GM12878 (cell line): ENCODE data around the gene NTM. TPM values are rescaled to one million over a fixed set of nuclear protein-coding genes. Genes with fewer than 3 reads are reported as not detected.

Source experiments
- ATAC-seq: fragments of 200-7000 bp; cut with Tn5 transposase; 3 replicates; pipeline ENCODE4 v1.9.1; 2020; ENCODE audit warnings: mild to moderate bottlenecking, moderate library complexity
- BruUV-seq: library from RNA; stranded (reverse); fragments of 400-500 nt; replicated peaks from 2 replicates; lab custom pipeline; 2021; lab: Mats Ljungman, UMichigan
- CTCF ChIA-PET: fragments of 300-600 bp; sonication (Branson Sonifier 250); formaldehyde crosslinking; extraction: SDS; loops from one replicate; lab custom pipeline; 2021; ENCODE audit warnings: inconsistent platforms; lab: Yijun Ruan, JAX
- POLR2A ChIA-PET: fragments of 350-600 bp; formaldehyde crosslinking; extraction: SDS; loops from one replicate; lab custom pipeline; 2021; ENCODE audit warnings: inconsistent platforms; lab: Charles Lee
- RAD21 ChIA-PET: fragments of 300-600 bp; sonication (Branson Sonifier 250); formaldehyde crosslinking; loops from one replicate; lab custom pipeline; 2023; ENCODE audit warnings: antibody characterized with exemption; ENCODE audit not compliant: unreplicated experiment; lab: Charles Lee
- SMC1A ChIA-PET: fragments of 300-600 bp; sonication (Branson Sonifier 250); formaldehyde crosslinking; loops from one replicate; lab custom pipeline; 2023; ENCODE audit not compliant: unreplicated experiment, uncharacterized antibody; lab: Charles Lee
- DNase-seq: peaks from one replicate; pipeline ENCODE4 v3.0.0-alpha.2; 2011; ENCODE audit warnings: low read depth, low spot score
- FAIRE-seq: peaks from 3 replicates; lab custom pipeline; 2011; peaks lifted over from hg19 to GRCh38; lab: Jason Lieb, UNC
- H2AFZ ChIP-seq: 2 replicates; pipeline ENCODE4 v1.6.0; 2011; ENCODE audit warnings: low read depth, low read length, control low read depth; ENCODE audit not compliant: control insufficient read depth
- H3K27ac ChIP-seq: 2 replicates; pipeline ENCODE4 v1.5.1; 2011; ENCODE audit warnings: control low read depth; ENCODE audit not compliant: control insufficient read depth, insufficient read depth
- H3K27me3 ChIP-seq, 2 experiments: replicated peaks in 1 of 2; 2 replicates each; pipeline versions ENCODE4 v1.6.0 to v1.6.1; 2011; ENCODE audit warnings: low read length in 1 of 2; ENCODE audit not compliant: control insufficient read depth in 2 of 2, insufficient read depth in 2 of 2
- H3K36me3 ChIP-seq, 2 experiments: 2 replicates each; pipeline ENCODE4 v1.5.1; 2011; ENCODE audit warnings: low read length in 1 of 2; ENCODE audit not compliant: control insufficient read depth in 2 of 2, insufficient read depth in 2 of 2
- H3K4me1 ChIP-seq: 2 replicates; pipeline ENCODE4 v1.6.1; 2011; ENCODE audit warnings: mild to moderate bottlenecking, low read length, moderate library complexity, mixed read lengths; ENCODE audit not compliant: control insufficient read depth, insufficient read depth
- H3K4me2 ChIP-seq: 2 replicates; pipeline ENCODE4 v1.6.0; 2011; ENCODE audit warnings: control low read depth; ENCODE audit not compliant: control insufficient read depth, insufficient read depth
- H3K4me3 ChIP-seq: fragments of 200-600 bp; sonication (generic); 2 replicates; pipeline ENCODE4 v1.5.1; 2016
- H3K79me2 ChIP-seq: 2 replicates; pipeline ENCODE4 v1.6.0; 2011; ENCODE audit warnings: low read length; ENCODE audit not compliant: control insufficient read depth, insufficient read depth
- H3K9ac ChIP-seq: 2 replicates; pipeline ENCODE4 v1.8.0; 2011; ENCODE audit warnings: low read length, control low read depth, mixed read lengths; ENCODE audit not compliant: control insufficient read depth, insufficient read depth
- H3K9me3 ChIP-seq: replicated peaks from 3 replicates; pipeline ENCODE4 v1.5.1; 2011; ENCODE audit warnings: mild to moderate bottlenecking, low read length; ENCODE audit not compliant: control insufficient read depth, insufficient read depth
- H4K20me1 ChIP-seq: 2 replicates; pipeline ENCODE4 v1.6.0; 2011; ENCODE audit not compliant: control insufficient read depth, insufficient read depth
- CHD2 ChIP-seq: IDR thresholded peaks from 2 replicates; pipeline ENCODE4 v1.6.1; 2011; ENCODE audit warnings: low read depth, low read length, improper control_type of control experiment, borderline replicate concordance
- KLF5 ChIP-seq: fragments of 450-650 bp; IDR thresholded peaks from 2 replicates; pipeline ENCODE4 v1.6.1; 2014; ENCODE audit warnings: mild to moderate bottlenecking; ENCODE audit not compliant: partially characterized antibody
- MXI1 ChIP-seq: fragments of 150-350 bp; IDR thresholded peaks from 2 replicates; pipeline ENCODE4 v1.6.1; 2011; ENCODE audit warnings: low read depth, mild to moderate bottlenecking, inconsistent platforms, low read length, improper control_type of control experiment
- NFYA ChIP-seq: IDR thresholded peaks from 2 replicates; pipeline ENCODE4 v1.6.1; 2011; ENCODE audit warnings: low read depth, mild to moderate bottlenecking, low read length, improper control_type of control experiment, borderline replicate concordance
- SMAD1 ChIP-seq: fragments of 450-650 bp; IDR thresholded peaks from 2 replicates; pipeline ENCODE4 v1.6.1; 2018; ENCODE audit warnings: mild to moderate bottlenecking, low read depth; ENCODE audit not compliant: partially characterized antibody
- SMAD5 ChIP-seq: IDR thresholded peaks from 2 replicates; pipeline ENCODE4 v1.6.1; 2016; ENCODE audit warnings: antibody characterized with exemption, low read depth
- STAT3 ChIP-seq: IDR thresholded peaks from 2 replicates; pipeline ENCODE4 v1.6.1; 2011; ENCODE audit warnings: low read depth, low read length, improper control_type of control experiment
- ZSCAN29 ChIP-seq: fragments of 450-650 bp; IDR thresholded peaks from 2 replicates; pipeline ENCODE4 v1.6.1; 2017; ENCODE audit warnings: mild to moderate bottlenecking, moderate library complexity
- WGBS: methylation state at CpG from one replicate; pipeline ENCODE4 v1.1.6; 2016; ENCODE audit warnings: low lambda C conversion rate; ENCODE audit not compliant: insufficient replicate concordance, insufficient coverage; ENCODE audit errors: missing lambda C conversion rate; 5-methylcytosine and 5-hydroxymethylcytosine counted together
- in situ Hi-C: fragments of 300-500 bp; cut with MboI; formaldehyde crosslinking; loops from 9 replicates; pipeline ENCODE4 v1.14.3; 2018; ENCODE audit warnings: mixed read lengths
- intact Hi-C: fragments of 100-400 bp; cut with micrococcal nuclease; formaldehyde crosslinking; loops from one replicate; pipeline ENCODE4 v1.14.2; 2022; ENCODE audit not compliant: unreplicated experiment
- polyA plus RNA-seq, 11 experiments: library from polyadenylated mRNA; depleted of rRNA in 4 of 11; unstranded in 6 of 11; stranded (reverse) in 5 of 11; fragments of >200 nt; fragmentation: Nextera tagmentation in 4 of 11; fragmentation: Illumina TruSeq in 1 of 11; extraction: Ambion mirVana in 4 of 11; extraction: Trizol in 1 of 11; gene quantifications; 1 replicate in 1 of 11; 2 replicates in 10 of 11; pipeline versions ENCODE4 v1.2.1 to v1.2.3, GENCODE V29; 2011 to 2016; ENCODE audit warnings: inconsistent platforms in 2 of 11, missing spikeins in 2 of 11, low read depth in 1 of 11
- total RNA-seq, 4 experiments: library from RNA; depleted of rRNA in 3 of 4; stranded (reverse); fragments of >200 nt in 3 of 4; fragmentation: Illumina TruSeq in 1 of 4; extraction: Trizol in 1 of 4; gene quantifications; 2 replicates each; pipeline versions ENCODE4 v1.2.1 to v1.2.3, GENCODE V29; 2013 to 2021
- TF ChIP-seq, protein P1 (sequence below): fragments of 450-650 bp; IDR thresholded peaks from 2 replicates; pipeline ENCODE4 v1.6.1; 2018; ENCODE audit warnings: mild to moderate bottlenecking, low read depth, moderate library complexity; ENCODE audit not compliant: partially characterized antibody

The NTM gene
- total and polyA plus RNA-seq, 10 of the 15 experiments (the other 5 are each of a cell fraction or from before 2014, with no cell fraction given) = not detected

DNA sequence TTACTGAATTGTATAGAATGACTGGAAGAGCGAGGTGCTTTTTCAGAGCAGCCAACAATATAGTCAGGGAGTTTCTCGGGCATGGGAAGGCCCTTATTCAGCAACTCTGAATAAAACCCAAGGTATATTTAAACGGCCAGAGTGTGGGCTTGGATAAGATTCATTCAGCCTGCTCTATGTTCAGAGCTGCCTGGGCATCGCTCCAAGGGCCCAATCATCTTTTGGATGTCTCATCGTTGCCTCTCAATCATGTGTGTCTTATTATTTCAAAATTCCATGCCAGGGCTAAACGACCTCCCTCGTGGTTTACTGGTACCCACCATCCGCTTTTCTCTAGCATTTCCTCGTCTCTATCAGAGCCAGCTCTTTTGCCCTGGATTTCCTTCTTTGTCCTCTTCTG lies 19.5 kb upstream of the NTM start:
- Histone ChIP-seq H3K9me3 (no peaks in the 10 kb centered on the region), H3K9ac (no peak overlapping the region), H2AFZ (no peak overlapping the region), H3K4me1 (no peaks in the 10 kb centered on the region), H3K4me3 (no peak overlapping the region), H3K27me3 (no peaks in the 10 kb centered on the region), H4K20me1 (no peaks in the 10 kb centered on the region), H3K79me2 (no peaks in the 10 kb centered on the region), H3K36me3 (no peaks in the 10 kb centered on the region), H3K4me2 (no peak overlapping the region), H3K27ac (no peak overlapping the region)
- ATAC-seq (no peak), DNase-seq (no peak), FAIRE-seq (no peak)
- ChIA-PET SMC1A (no interaction called here), CTCF (no interaction called here), RAD21 (no interaction called here), POLR2A (no interaction called here)
- in situ Hi-C loops (no loop called here), intact Hi-C loops (no loop called here)
- BruUV-seq = no TSS peak
- WGBS = 15% methylated on average over 9 of the region's 9 CpGs
- TF ChIP-seq STAT3 (no peak), KLF5 (no peak), SMAD1 (no peak), NFYA (no peak), MXI1 (no peak), CHD2 (no peak), SMAD5 (no peak), ZSCAN29 (no peak)
- TF ChIP-seq, protein P1, sequence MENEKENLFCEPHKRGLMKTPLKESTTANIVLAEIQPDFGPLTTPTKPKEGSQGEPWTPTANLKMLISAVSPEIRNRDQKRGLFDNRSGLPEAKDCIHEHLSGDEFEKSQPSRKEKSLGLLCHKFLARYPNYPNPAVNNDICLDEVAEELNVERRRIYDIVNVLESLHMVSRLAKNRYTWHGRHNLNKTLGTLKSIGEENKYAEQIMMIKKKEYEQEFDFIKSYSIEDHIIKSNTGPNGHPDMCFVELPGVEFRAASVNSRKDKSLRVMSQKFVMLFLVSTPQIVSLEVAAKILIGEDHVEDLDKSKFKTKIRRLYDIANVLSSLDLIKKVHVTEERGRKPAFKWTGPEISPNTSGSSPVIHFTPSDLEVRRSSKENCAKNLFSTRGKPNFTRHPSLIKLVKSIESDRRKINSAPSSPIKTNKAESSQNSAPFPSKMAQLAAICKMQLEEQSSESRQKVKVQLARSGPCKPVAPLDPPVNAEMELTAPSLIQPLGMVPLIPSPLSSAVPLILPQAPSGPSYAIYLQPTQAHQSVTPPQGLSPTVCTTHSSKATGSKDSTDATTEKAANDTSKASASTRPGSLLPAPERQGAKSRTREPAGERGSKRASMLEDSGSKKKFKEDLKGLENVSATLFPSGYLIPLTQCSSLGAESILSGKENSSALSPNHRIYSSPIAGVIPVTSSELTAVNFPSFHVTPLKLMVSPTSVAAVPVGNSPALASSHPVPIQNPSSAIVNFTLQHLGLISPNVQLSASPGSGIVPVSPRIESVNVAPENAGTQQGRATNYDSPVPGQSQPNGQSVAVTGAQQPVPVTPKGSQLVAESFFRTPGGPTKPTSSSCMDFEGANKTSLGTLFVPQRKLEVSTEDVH = no peak
